ENCODE results near the gene MERTK.
A peak's percentile ranks its signal among the peaks of the same experiment; 100 is the strongest.
"Not testable (repeated sequence)": the region's sequence is repeated elsewhere in the genome, so short reads cannot be mapped to it uniquely, and the experiment has no call there.

MERTK gene

DNA sequence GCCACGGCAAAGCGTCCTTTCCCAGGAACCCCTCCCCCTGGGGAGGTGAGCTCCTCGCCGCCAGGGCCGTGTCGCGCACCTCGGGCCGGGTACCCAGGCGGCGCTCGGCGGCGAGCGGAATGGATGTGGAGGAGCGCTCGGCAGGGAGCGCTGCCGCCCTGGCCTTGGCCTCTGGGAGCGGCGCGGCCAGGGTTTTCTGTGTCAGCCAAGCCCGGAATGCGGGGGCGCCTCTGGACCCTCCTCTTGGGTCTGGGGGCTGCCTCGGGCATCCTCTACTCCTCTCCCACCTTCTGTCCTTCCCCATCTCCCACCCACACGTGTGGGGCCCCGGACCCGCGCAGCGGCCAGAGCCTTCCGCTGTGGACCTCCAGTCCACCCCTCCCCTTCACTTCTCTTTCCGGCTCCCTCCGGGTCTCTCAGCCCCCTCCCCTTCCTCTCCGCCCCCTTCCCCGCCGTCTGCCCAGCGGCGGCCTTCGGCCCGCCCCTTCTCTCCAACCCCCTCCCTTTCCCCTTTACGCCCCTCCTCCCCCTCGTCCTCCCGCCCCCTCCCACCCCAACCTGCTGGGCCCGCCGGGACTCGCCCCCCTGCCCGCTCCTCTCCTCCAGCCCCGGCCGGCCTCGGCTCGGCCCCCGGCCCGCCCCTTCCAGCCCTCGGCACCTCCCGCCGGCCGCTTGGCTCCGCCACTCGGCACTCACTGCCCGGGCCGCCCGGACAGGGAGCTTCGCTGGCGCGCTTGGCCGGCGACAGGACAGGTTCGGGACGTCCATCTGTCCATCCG lies at the start of gene MERTK:
MERTK (plus strand) TSS at position 684 of the 779 bp plus-strand sequence. CDS start 129 bp downstream, outside the sequence.
- H3K9me3 ChIP-seq = no peaks in the 10 kb centered on the region
- peaks cover 0 to 43% (median 14%) of the 10 kb centered on the region in 4 donors for H3K4me1 ChIP-seq
- peak within 1 kb of the TSS; percentile 89 to 92 for H3K4me3 ChIP-seq
- TF ChIP-seq, protein P1, sequence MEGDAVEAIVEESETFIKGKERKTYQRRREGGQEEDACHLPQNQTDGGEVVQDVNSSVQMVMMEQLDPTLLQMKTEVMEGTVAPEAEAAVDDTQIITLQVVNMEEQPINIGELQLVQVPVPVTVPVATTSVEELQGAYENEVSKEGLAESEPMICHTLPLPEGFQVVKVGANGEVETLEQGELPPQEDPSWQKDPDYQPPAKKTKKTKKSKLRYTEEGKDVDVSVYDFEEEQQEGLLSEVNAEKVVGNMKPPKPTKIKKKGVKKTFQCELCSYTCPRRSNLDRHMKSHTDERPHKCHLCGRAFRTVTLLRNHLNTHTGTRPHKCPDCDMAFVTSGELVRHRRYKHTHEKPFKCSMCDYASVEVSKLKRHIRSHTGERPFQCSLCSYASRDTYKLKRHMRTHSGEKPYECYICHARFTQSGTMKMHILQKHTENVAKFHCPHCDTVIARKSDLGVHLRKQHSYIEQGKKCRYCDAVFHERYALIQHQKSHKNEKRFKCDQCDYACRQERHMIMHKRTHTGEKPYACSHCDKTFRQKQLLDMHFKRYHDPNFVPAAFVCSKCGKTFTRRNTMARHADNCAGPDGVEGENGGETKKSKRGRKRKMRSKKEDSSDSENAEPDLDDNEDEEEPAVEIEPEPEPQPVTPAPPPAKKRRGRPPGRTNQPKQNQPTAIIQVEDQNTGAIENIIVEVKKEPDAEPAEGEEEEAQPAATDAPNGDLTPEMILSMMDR (IDR thresholded peaks at IDR 0.05) = peak; percentile 65 to 77
- no peaks in the 10 kb centered on the region for H3K27me3 ChIP-seq
- H3K27ac ChIP-seq = peak within 1 kb of the TSS; percentile 92 to 95
- peak; percentile 84 to 94 for DNase-seq
- intact Hi-C loops (cut with DNase I; ENCODE audit: low total_unique reads) = loop anchor here (2.0 to 10.0 kb wide), 3 partner anchors 49 to 377 kb away; partner anchors contain the start of gene ZC3H6
- no peaks in the 10 kb centered on the region for H3K36me3 ChIP-seq

DNA sequence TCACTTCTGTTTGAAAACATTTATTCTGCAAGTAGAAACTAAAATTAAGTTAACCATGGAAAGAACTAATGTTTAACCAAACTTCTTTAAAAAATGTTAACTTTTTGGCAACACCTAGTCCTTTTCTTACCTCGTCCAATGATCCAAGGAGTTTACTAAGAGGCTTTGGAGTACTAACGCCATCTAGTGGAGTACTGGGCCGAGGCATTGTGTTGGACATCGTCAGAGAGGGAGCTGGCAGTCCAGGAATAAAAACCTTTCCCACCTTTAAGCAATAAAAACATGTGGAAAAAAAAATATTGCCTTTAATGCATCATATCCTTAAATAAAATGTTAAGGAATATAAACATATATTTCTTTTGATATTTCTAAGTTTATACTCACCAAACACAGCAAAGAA lies 47.8 kb upstream of the MERTK start:
- H3K4me3 ChIP-seq; H3K9me3 ChIP-seq; H3K27me3 ChIP-seq; intact Hi-C loops (cut with DNase I; ENCODE audit: low total_unique reads): not testable (repeated sequence)
- peak overlapping the region in 1 of 2 donors; percentile 37 for H3K27ac ChIP-seq
- H3K4me1 ChIP-seq = peaks cover 0 to 15% (median 0%) of the 10 kb centered on the region in 4 donors
- peaks cover 0 to 12% (median 0%) of the 10 kb centered on the region in 3 donors for H3K36me3 ChIP-seq
- peak in 1 of 2 donors; percentile 29 for DNase-seq
- TF ChIP-seq, protein P1 (IDR thresholded peaks at IDR 0.05) = peak; percentile 32 to 48

DNA sequence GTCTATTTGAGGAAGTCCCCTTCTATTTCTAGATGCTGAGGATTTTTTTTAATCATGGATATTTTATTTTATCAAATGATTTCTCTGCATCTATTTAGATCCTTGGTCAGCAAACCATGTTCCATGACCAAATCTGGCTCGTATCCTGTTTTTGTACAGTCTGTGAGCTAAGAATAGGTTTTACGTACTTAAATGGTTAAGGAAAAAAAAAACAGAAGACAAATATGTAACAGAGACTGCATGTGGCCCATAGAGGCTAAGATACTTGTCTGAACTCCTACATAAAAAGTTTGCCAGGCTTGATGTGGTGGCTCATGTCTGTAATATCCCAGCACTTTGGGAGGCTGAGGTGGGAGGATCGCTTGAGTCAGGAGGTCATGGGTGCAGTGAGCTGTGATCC lies 45.9 kb upstream of the MERTK start:
- peak overlapping the region in 1 of 2 donors; percentile 56 for H3K27ac ChIP-seq
- intact Hi-C loops (cut with DNase I; ENCODE audit: low total_unique reads); H3K27me3 ChIP-seq: not testable (repeated sequence)

DNA sequence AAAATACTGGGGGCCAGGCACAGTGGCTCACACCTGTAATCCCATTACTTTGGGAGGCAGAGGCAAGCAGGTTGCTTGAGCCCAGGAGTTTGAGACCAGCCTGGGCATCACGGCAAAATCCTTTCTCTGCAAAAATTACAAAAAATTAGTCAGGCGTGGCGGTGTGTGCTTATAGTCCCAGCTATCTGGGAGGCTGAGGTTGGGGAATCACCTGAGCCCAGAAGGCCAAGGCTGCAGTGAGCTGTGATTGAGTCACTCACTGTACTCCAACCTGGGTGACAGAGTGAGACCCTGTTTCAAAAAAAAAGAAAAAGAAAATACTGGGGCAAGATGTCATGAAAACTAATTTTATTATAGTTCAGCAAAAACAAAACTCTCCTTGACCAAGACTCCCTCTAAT lies 38.4 kb upstream of the MERTK start:
- DNase-seq; H3K9me3 ChIP-seq; H3K4me1 ChIP-seq; H3K27me3 ChIP-seq; intact Hi-C loops (cut with DNase I; ENCODE audit: low total_unique reads); H3K27ac ChIP-seq; H3K4me3 ChIP-seq: not testable (repeated sequence)
- peaks cover 10 to 18% (median 14%) of the 10 kb centered on the region in 3 donors for H3K36me3 ChIP-seq

More for the DNA sequence above, 45.9 kb upstream of the MERTK start:
- H3K9me3 ChIP-seq, DNase-seq, H3K4me3 ChIP-seq: not testable (repeated sequence)
- H3K36me3 ChIP-seq = peaks cover 9 to 23% (median 10%) of the 10 kb centered on the region in 3 donors
- peaks cover 0 to 15% (median 0%) of the 10 kb centered on the region in 4 donors for H3K4me1 ChIP-seq

DNA sequence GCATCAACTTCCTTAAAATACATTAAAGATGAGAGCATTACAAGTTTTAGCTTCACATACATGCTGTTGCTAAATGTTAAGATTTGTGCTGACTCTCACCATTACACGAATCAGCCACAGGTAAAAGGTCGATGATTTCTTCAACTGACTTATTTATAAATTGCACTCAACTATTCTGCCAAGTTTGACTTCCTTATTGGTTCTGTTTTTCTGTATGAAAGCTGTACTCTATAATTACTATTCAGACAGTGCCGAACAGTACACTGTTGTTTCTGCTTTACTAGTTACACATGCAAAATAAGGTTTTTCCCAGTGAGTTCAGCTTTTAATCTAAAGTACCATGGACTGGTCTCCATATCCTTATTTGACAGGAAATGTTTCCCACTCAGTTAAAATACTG lies 33.3 kb upstream of the MERTK start:
- DNase-seq; intact Hi-C loops (cut with DNase I; ENCODE audit: low total_unique reads); H3K4me3 ChIP-seq: not testable (repeated sequence)

DNA sequence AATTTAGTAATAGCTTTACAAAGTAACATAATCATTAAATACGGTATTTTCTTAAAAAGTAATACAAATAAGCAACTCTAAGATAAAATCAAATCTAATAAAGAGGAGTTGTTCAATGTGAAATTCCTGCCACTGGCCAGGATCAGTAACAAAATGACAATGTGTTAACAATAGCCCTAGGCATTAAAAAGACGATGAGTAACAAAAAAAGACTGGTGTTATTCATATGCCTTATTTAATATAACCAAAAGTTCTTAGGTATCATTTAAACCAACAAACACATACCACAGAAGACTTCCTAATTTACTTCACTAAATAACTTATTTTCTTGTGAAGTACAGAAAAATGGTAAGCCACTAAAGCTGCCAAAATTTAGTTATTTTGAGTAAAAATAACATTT lies 25.6 kb upstream of the MERTK start:
- H3K36me3 ChIP-seq = peaks cover 0 to 31% (median 0%) of the 10 kb centered on the region in 3 donors
- intact Hi-C loops (cut with DNase I; ENCODE audit: low total_unique reads); H3K27me3 ChIP-seq; H3K4me3 ChIP-seq; DNase-seq; H3K4me1 ChIP-seq; H3K27ac ChIP-seq; H3K9me3 ChIP-seq: not testable (repeated sequence)

More for the DNA sequence above, 33.3 kb upstream of the MERTK start:
- H3K36me3 ChIP-seq = peaks cover 4 to 27% (median 6%) of the 10 kb centered on the region in 3 donors
- not testable (repeated sequence) for H3K4me1 ChIP-seq, H3K27me3 ChIP-seq, H3K9me3 ChIP-seq, H3K27ac ChIP-seq

DNA sequence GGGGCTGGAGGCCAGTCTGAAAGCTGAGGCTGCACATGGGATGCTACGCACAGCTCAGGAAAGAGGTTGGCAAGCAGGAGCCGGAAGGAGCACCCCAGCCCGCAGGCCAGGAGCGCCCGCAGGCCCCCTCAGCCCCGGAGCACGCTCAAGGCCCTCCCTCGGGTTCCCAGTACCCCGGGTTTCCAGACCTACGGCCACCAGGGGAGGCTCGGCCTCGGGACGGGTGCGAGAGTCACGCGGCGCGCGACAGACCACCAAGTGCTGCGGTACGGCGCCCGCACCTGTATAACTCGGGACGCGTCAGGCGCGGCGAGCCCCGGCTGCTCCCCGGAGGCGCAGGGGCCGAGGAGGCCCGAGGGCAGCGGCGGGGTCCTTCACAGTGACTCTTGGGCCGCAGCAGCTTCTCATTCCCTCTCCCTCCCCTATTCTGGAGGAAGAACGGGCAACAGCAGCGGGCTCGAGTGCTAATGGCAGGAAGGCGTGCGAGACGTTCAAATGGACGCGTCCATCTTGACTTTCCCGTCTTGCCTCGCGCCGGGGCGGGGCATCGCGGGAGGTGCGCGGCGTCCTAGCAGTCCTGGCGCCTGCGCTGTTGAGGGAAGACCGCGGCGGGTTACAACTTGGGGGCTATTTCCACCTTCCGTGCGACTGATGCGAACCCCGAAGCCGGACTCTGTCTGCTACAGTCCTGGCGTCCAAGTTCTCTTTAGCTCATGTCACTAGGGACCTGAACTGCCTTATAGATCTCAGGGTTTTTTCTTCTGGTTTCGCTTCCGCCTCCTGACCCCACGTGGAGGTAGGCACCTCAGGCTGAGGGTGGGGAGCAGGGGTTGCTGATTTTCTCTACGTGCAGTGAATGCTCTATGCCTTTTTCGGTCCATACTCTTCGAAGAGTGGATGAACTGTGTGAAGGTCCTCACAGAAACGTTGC lies 14.5 kb upstream of the MERTK start, which contains the start of gene ANAPC1:
ANAPC1 (minus strand) TSS at position 533 of the 931 bp plus-strand sequence. CDS start 3,368 bp downstream, outside the sequence.
- peak; percentile 84 to 85 for DNase-seq
- peak within 1 kb of the TSS; percentile 87 to 98 for H3K4me3 ChIP-seq
- H3K27me3 ChIP-seq = no peaks in the 10 kb centered on the region
- TF ChIP-seq, protein P1 (IDR thresholded peaks at IDR 0.05) = no peak
- intact Hi-C loops (cut with DNase I; ENCODE audit: low total_unique reads) = no loop called here
- peaks cover 0 to 17% (median 7%) of the 10 kb centered on the region in 3 donors for H3K36me3 ChIP-seq
- H3K4me1 ChIP-seq = peaks cover 0 to 14% (median 12%) of the 10 kb centered on the region in 4 donors
- peak within 1 kb of the TSS; percentile 78 to 79 for H3K27ac ChIP-seq
- H3K9me3 ChIP-seq = no peaks in the 10 kb centered on the region

Data from tibial artery (tissue), 4 donors.